Measurements from ENCODE around the gene CEP112. TPM values are rescaled to one million over a fixed set of nuclear protein-coding genes. Genes with fewer than 3 reads are reported as not detected.

Gene CEP112
- total RNA-seq, 1 experiment from 2014 or later = 2.8 TPM

DNA sequence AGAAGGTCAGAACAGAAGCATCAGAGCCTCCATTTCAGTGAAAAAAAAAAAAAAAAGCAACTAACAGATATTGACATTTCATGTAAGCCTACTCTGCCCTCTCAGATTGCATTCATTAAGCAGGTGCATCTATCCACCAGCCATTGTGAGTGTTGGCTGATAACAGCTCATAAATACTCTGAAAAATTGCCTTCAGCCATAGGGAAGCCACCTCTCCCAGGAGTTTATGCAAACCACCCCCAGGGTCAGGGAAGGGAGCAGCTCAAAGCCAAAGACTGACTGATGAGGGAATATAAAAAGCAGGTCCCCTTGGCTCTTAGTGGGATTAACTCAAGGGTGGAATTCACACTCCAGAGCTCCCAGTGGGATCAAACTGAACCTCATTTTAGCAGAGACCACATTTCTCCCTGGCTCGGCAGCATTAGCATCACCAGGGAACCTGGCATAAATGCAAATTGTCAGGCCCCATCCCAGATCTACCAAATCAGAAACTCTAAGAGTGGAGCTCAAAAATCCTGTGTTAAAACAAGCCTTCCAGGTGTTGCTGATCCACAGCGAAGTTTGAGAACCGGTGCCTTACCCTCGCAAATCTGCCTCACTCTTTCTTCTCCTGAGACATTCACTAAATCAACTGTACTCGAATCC is 23.1 kb upstream of the CEP112 start:
- no peak for DNase-seq (ENCODE audit: low read depth)
- in situ Hi-C loops (cut with HindIII; ENCODE audit: low pct_unique_long_range_greater_than_20kb, low sequenced_read_pairs) = no loop called here

DNA sequence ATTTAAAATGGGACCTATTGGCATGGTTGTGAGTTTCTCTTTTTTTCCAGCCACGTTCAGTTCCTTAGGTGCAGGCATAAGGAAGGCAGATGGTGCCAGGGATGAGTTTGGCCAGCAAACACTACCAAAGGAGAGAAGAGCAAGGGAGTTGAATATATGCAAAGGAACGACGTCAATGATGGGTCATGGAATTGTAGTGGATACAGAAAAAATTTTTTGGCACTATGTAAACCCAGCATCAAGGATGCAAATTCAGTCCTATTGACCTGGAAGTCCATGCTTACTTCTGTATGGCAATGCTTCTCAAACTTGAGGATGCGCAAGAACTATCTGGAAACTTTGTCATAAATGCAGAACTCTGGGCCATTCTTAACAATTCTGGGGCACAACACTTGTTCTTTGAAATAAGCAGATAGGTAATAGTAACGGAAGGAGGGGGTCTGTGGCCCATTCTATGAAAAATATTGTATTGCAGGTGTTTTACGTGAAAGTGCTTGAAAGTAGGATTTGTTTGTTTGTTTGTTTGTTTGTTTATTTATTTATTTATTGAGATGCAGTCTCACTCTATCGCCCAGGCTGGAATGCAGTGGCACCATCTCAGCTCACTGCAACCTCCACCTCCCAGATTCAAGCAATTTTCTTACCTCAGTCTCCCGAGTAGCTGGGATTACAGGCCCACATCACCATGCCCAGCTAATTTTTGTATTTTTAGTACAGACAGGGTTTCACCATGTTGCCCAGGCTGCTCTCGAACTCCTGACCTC is 19.3 kb upstream of the CEP112 start:
- no peak for DNase-seq (ENCODE audit: low read depth)

DNA sequence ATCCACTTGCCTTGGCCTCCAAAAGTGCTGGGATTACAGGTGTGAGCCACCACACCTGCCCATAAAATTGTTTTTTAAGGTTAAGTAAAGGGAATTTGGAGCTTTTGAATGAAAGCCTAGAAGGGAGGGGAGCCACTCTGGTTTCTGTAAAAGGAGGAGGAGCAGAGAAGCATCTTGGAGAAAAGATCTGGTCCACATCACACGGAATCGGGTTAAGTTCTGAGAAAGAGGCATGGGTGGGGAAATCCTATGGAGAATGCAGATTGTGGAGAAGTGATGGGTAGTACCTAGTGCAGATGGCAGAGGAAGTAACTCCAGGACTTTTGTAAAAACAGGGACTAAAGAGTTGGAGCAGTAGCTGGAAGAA is 18.3 kb upstream of the CEP112 start:
- in situ Hi-C loops (cut with HindIII; ENCODE audit: low pct_unique_long_range_greater_than_20kb, low sequenced_read_pairs) = no loop called here
- DNase-seq (ENCODE audit: low read depth) = no peak

More for the DNA sequence above, 19.3 kb upstream of the CEP112 start:
- in situ Hi-C loops (cut with HindIII; ENCODE audit: low pct_unique_long_range_greater_than_20kb, low sequenced_read_pairs) = no loop called here

DNA sequence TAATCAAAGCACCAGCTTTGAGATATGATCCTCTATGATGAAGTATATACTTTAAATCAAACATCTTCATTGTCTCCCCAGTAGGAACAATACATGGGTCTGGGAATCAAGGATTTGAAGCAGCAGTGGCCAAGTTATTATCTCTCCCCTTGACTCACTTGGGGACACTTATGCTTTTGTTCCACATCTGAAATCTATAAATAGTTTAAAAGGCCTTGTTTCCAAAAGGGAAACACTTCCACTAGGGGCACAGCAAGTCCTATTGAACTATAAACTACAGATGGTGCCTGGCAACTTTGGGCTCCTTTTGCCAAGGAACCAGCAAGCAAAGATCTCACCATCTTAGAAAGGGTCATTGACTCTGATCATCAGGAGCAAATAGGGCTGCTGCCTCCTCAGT is 16.0 kb upstream of the CEP112 start:
- no peak for DNase-seq (ENCODE audit: low read depth)
- in situ Hi-C loops (cut with HindIII; ENCODE audit: low pct_unique_long_range_greater_than_20kb, low sequenced_read_pairs) = no loop called here

DNA sequence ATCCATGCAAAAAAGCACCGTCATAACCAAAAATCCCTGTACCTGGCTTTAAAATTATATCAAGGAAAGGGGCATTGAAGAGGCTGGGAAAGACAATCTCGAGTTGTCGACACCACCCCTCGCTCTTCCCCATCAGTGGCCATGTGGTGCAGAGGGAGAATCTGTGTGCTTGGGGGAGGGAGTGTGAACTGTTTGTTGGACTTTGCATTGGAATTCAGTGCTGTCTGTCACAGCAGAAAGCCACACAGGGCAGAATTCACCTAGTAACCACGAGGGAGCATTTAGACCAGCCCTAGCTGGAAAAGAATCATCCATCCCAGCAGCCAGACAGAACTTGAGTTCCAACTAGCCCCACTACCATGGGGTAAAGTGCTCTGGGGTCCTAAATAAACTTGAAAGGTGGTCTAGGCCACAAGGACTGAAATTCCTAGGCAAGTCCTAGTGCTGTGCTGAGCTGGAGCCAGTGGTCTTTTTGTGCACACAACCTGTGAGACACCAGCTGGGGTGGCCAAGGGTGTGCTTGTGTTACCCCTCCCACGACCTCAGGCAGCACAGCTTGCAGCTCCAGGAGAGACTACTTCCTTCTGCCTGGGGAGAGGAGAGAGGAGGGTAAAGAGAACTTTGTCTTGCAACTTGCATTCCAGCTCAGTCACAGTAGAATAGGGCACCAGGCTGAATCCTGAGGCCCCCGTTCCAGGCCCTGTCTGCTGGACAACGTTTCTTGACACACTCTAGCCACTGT is 11.5 kb upstream of the CEP112 start:
- in situ Hi-C loops (cut with HindIII; ENCODE audit: low pct_unique_long_range_greater_than_20kb, low sequenced_read_pairs) = no loop called here
- no peak for DNase-seq (ENCODE audit: low read depth)

DNA sequence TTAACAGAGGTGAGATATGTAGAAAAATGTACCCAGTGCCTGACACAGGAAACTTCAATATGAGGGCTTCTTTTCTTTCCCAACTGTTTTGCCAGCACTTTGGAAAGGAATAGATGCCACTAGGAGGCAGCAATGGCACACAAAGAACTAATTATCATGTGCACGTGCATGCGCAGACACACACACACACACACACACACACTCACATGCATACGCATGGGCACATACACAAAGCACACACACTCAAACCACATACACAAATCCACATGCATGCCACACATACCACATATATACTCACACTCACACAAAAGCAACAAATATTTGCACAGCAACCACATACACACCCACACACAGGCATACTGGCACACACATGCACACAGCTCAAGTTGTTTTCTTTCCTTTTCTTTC is 8.8 kb upstream of the CEP112 start:
- in situ Hi-C loops (cut with HindIII; ENCODE audit: low pct_unique_long_range_greater_than_20kb, low sequenced_read_pairs) = no loop called here

DNA sequence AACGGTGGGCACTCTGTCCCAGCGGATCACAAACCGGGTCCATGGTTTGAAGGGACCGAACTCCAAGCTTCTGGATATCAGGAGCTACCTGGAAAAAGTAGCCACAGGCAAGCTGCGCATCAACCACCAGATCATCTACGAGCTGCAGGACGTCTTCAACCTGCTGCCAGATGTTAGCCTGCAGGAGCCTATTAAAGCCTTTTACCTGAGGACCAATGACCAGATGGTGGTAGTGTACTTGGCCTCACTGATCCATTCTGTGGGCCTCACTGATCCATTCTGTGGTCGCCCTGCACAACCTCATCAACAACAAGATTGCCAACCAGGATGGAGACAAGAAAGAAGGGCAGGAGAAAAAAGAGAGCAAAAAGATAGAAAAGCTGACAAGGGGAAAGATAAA is 6.3 kb upstream of the CEP112 start:
- in situ Hi-C loops (cut with HindIII; ENCODE audit: low pct_unique_long_range_greater_than_20kb, low sequenced_read_pairs) = no loop called here

More for the DNA sequence above, 8.8 kb upstream of the CEP112 start:
- DNase-seq (ENCODE audit: low read depth) = peak; percentile 67

DNA sequence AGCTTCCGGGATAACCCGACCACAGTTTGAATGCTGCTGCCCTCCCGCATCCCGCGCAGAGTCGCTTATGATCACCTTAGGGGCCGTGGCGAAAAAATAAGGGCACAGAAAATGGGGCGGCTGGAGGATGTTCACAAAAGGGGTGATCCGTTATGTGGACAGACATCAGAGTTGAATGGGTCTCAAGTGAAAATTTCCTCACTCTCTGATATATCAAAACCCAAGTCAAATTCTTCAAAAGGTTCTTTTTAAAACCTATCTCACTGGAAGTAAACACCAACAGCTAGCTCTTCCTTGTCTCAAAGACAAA is 400 bp upstream of the CEP112 start:
- in situ Hi-C loops (cut with HindIII; ENCODE audit: low pct_unique_long_range_greater_than_20kb, low sequenced_read_pairs) = no loop called here
- no peak for DNase-seq (ENCODE audit: low read depth)

More for the DNA sequence above, 6.3 kb upstream of the CEP112 start:
- no peak for DNase-seq (ENCODE audit: low read depth)

DNA sequence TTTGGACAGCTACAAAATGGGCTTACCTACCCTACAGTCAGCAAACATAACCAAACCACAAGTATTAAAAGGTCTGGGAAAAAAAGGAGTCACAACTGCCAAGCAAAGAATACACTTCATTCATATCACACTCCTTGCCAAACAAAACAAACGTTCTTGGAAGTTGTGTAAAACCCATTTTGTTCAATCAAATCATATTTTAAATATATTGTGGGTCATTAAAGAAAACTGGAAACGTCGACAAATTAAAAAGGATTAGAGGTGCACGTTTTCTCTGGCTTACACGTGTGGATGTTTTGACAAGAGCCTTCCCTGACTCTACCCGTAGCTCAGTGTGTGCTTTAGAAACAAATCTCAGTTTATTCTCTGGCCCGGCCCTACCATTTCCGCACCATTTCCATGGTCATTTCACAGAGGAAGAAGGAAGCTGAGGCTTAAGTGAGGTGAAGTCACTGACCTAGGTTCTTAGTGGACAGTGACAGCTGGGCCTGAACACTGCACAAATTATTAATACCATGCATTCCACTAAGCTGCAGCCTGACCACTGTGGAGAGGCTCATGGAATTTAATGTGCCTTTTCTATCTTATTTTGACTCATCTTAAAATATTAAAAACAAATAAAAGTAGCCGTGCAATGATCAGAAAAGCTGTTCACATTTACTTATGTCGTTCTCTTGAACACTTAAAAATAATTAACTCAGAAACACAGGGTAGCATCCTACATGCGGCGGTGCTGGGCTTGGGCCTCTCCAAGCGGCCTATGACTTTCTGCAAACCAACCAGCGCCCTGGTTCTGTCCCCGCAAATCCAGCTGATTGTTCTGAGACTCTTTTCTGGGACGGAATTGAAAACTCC is 968 bp downstream of the CEP112 start:
- in situ Hi-C loops (cut with HindIII; ENCODE audit: low pct_unique_long_range_greater_than_20kb, low sequenced_read_pairs) = no loop called here

DNA sequence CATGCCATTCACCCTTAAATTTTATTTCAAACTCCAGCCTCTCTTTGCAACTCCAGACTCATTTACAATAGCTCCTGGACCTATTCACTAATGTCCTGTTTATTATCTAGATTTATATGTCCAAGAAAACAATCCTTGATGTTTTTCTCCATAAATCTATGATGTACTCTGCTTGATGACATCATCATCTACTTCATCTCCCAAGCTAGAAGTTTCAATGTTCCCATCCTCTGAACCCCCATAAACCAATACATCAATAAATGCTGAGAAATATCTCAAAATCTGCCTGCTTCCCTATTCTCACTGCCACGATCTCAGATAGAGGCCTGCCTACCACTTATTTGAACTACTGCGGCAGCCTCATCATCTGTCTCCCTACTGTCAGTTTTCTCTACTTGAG is 4.2 kb downstream of the CEP112 start:
- no peak for DNase-seq (ENCODE audit: low read depth)
- in situ Hi-C loops (cut with HindIII; ENCODE audit: low pct_unique_long_range_greater_than_20kb, low sequenced_read_pairs) = no loop called here

More for the DNA sequence above, 968 bp downstream of the CEP112 start:
- no peak for DNase-seq (ENCODE audit: low read depth)

DNA sequence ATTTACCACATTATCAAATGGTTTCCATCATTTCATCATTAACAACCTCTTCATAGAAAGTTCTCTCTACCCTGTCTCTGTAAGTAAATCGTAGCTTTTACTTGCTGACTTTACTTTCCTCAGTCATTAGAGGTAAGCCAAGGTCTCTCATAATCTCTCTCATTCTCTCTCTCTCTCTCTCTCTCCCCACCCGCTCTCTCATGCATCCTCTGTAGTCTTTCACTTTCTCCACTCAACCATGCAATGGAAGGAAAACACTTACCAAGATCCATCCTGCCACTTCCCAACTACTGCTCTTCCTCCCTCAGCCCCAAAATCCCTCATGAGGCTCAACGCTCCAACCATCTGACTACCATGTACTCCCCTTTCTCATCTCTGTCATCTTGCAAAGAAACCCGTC is 6.1 kb downstream of the CEP112 start:
- in situ Hi-C loops (cut with HindIII; ENCODE audit: low pct_unique_long_range_greater_than_20kb, low sequenced_read_pairs) = no loop called here
- DNase-seq (ENCODE audit: low read depth) = peak; percentile 22

DNA sequence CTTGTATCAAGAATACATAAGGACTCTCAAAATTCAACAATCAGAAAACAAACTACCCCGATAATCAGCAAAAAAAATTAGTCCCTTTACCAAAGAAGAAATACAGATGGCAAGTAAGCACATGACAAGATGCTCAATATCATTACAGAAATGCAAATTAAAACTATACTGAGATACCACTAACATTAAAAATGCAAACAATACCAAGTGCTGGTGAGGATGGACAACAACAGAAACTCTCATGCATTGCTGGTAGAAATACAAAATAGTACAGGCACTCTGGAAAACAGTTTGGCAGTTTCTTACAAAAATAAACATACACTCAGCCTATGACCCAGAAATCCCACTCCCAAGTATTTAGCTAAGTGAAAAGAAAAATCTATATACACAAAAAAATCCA is 7.5 kb downstream of the CEP112 start:
- DNase-seq (ENCODE audit: low read depth) = no peak
- in situ Hi-C loops (cut with HindIII; ENCODE audit: low pct_unique_long_range_greater_than_20kb, low sequenced_read_pairs) = no loop called here

DNA sequence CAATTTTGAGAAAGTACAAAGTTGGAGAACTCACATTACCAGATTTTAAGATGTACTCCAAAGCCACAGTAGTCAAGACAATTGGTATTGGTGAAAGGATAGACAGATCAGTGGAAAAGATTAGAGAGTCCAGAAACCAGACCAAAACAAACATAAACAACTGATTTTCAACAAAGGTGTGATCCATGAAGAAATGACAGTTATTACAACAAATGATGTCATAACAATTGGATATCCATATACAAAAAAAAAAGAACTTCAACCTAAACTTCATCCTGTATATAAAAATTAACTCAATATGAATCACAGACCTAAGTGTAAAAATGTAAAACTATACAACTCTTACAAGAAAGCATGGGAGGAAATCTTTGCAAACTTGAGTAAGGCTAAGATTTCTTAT is 8.4 kb downstream of the CEP112 start:
- no peak for DNase-seq (ENCODE audit: low read depth)
- in situ Hi-C loops (cut with HindIII; ENCODE audit: low pct_unique_long_range_greater_than_20kb, low sequenced_read_pairs) = no loop called here

DNA sequence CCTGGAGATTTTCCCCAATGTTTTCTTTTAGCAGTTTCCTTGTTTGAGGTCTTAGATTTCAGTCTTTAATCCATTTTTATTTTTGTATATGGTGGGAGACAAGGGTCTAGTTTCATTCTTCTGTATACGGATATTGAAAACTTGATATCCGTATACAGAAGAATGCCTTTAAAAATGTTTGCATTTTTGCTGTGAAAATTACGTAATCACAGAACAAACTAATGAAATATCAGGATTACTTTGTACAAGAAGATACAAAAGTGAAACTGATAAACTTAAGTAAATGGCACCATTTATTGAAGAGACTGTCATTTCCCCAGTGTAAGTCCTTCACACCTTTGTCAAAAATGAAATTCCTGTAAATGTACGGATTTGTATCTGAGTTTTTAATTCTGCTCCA is 13.3 kb downstream of the CEP112 start:
- no peak for DNase-seq (ENCODE audit: low read depth)
- in situ Hi-C loops (cut with HindIII; ENCODE audit: low pct_unique_long_range_greater_than_20kb, low sequenced_read_pairs) = no loop called here

DNA sequence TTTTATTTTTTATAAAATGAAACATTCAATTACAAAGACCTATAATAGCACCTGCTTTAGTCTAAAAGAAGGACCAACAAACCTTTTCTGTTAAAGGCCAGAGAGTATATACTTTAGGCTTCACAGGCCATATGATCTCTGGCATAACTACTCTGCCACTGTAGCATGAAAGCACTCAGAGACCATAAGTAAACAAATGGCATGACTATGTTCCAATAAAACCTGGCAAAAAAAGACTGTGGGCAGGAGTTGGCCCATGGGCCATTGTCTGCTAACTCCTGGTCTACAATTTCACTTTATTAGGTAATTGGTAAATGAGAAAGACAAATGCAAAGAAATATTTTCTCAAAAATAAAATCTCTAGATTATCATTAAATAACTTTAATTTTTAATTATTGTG is 14.9 kb downstream of the CEP112 start:
- DNase-seq (ENCODE audit: low read depth) = no peak
- in situ Hi-C loops (cut with HindIII; ENCODE audit: low pct_unique_long_range_greater_than_20kb, low sequenced_read_pairs) = no loop called here

DNA sequence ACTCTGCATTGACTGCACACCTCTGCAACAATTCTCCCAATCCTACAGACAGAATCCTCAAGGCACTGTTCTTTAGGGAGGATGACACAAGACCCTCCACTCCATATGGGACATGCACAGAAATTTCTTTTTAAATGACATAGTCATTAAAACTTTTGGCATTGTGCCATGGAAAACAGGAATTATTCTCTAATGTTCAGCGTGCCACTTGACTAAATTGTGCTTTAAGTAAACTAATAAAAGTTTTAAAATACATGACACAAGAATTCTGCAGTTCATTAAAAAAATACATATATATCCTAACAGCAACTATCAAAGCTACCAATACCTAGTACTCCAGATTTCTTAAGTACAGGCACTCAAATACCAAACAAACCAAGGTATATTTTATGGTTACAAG is 16.0 kb downstream of the CEP112 start:
- no peak for DNase-seq (ENCODE audit: low read depth)
- in situ Hi-C loops (cut with HindIII; ENCODE audit: low pct_unique_long_range_greater_than_20kb, low sequenced_read_pairs) = no loop called here

DNA sequence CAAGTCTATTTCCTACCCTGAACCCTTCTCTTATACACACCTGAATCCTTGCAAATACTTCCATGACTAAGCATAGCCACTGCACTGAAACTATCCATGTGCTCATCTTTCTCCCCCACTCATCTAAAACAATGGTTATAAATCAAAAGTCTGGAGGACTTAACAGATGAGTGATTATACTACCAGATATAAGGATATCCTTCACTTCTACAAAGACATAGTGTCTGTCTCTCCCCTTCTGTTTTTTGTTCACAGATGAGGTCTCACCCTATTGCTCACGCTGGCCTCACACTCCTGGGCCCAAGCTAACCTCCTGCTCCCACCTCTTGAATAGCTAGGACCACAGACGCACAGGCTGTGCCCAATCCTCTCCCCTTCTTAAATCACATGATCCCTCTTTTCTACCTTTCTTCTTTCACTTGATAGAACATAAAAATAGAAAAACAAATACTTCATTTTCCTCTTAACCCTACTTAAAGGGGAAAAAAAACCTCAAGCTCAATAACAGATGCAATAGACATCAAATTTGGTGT is 19.2 kb downstream of the CEP112 start:
- in situ Hi-C loops (cut with HindIII; ENCODE audit: low pct_unique_long_range_greater_than_20kb, low sequenced_read_pairs) = no loop called here
- DNase-seq (ENCODE audit: low read depth) = peak; percentile 32

DNA sequence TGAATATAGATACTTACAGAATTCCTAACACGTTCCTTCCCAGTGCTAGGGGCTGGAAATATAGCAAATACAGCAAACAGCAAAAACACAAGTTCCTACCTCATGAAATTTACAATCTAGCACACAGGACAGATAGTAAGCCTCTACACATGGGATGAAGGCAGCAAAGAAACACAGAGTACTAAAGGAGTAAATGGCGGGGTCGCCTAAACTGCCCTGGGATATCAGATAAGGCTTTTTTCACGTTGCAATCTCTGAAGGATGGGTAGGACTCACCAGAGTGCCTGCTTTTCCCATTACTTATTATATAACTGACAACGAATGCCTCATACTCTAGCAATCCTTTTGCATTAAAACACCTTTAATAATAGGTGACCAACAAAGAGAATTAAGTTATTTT is 19.8 kb downstream of the CEP112 start:
- in situ Hi-C loops (cut with HindIII; ENCODE audit: low pct_unique_long_range_greater_than_20kb, low sequenced_read_pairs) = no loop called here
- no peak for DNase-seq (ENCODE audit: low read depth)

Measured in Caki2 (cell line).